WERI-Rb-1 (cell line): ENCODE results near the gene TUG1.

Experiments
- DNase-seq: peaks from one replicate; pipeline ENCODE4 v3.0.0-alpha.2; 2020
- H3K27ac ChIP-seq: fragments of 250-450 bp; sonication (Bioruptor Pico); 2 replicates; pipeline ENCODE4 v1.5.1; 2020; ENCODE audit warnings: mild to moderate bottlenecking, moderate library complexity
- H3K27me3 ChIP-seq: fragments of 250-450 bp; sonication (Bioruptor Pico); 2 replicates; pipeline ENCODE4 v1.5.1; 2021; ENCODE audit warnings: mild to moderate bottlenecking, low read depth, moderate library complexity; ENCODE audit not compliant: insufficient read depth, severe bottlenecking
- H3K36me3 ChIP-seq: fragments of 250-450 bp; sonication (Bioruptor Pico); 2 replicates; pipeline ENCODE4 v1.5.1; 2020; ENCODE audit warnings: mild to moderate bottlenecking, moderate library complexity
- H3K4me3 ChIP-seq: 2 replicates; pipeline ENCODE4 v1.5.1; 2011; ENCODE audit warnings: low read depth, mild to moderate bottlenecking, control low read depth, low read length
- H3K9me3 ChIP-seq: fragments of 250-450 bp; sonication (Bioruptor Pico); 2 replicates; pipeline ENCODE4 v1.5.1; 2021; ENCODE audit warnings: mild to moderate bottlenecking, moderate library complexity; ENCODE audit not compliant: severe bottlenecking
- TF ChIP-seq, protein P1 (sequence below): IDR thresholded peaks from 2 replicates; pipeline ENCODE4 v1.5.1; 2011; ENCODE audit warnings: low read depth, mild to moderate bottlenecking, control low read depth, inconsistent platforms, low read length

Gene TUG1

GRCh38 chr22:30968924-30969531 lies at the start of gene TUG1:
TUG1 (plus strand) TSS chr22:30969265.
- peak within 1 kb of the TSS; percentile 98 for H3K27ac ChIP-seq
- peaks cover 6% of the 10 kb centered on the region for H3K9me3 ChIP-seq
- peak within 1 kb of the TSS; percentile 78 for H3K4me3 ChIP-seq
- no peaks in the 10 kb centered on the region for H3K27me3 ChIP-seq
- DNase-seq: peak; percentile 98
- H3K36me3 ChIP-seq: peaks cover 60% of the 10 kb centered on the region
- TF ChIP-seq, protein P1, sequence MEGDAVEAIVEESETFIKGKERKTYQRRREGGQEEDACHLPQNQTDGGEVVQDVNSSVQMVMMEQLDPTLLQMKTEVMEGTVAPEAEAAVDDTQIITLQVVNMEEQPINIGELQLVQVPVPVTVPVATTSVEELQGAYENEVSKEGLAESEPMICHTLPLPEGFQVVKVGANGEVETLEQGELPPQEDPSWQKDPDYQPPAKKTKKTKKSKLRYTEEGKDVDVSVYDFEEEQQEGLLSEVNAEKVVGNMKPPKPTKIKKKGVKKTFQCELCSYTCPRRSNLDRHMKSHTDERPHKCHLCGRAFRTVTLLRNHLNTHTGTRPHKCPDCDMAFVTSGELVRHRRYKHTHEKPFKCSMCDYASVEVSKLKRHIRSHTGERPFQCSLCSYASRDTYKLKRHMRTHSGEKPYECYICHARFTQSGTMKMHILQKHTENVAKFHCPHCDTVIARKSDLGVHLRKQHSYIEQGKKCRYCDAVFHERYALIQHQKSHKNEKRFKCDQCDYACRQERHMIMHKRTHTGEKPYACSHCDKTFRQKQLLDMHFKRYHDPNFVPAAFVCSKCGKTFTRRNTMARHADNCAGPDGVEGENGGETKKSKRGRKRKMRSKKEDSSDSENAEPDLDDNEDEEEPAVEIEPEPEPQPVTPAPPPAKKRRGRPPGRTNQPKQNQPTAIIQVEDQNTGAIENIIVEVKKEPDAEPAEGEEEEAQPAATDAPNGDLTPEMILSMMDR: no peak

GRCh38 chr22:30919973-30920372 lies 49.1 kb upstream of the TUG1 start:
- TF ChIP-seq, protein P1: no peak
- Histone ChIP-seq H3K9me3 (peaks cover 10% of the 10 kb centered on the region), H3K4me3 (no peak overlapping the region), H3K27ac (no peak overlapping the region), H3K36me3 (peaks cover 13% of the 10 kb centered on the region), H3K27me3 (no peaks in the 10 kb centered on the region)
- DNase-seq: no peak

DNA sequence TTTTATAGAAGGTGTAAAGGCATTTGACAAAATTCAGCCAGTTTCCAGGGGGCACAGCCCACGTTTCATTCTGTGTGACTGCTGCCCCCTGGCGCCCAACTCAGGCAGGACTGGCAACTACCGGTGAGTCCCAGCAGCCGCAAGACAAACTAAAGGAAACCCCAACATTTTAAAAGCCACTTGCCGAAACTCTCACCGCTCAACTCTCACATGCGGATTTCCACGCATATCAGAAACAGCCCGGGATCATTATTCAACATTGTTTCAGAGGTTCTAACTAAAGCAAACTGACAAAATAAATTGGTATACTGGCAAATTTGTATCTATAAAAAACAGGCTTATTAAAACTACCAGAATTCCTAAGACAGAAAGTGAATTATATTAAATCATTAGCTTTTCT lies 48.7 kb upstream of the TUG1 start:
- H3K27ac ChIP-seq: no peak overlapping the region
- TF ChIP-seq, protein P1: peak; percentile 78

DNA sequence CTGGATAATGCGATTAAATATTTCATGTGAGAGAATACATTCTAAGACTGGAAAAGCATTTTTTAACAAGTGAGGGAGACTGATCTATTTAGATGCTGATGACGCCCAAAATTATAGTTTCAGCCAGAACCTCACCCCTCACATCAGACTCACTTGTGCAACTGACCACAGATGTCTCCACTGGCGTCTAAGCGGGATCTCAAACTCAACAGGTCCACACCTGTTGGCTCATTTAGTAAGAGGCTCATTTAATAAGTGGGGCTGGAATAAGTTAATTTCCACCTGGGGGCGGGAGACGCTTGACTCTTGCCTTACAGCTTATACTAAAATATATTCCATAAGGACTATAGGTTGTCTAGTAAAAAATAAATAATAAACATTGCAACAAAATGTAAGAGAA lies 48.0 kb upstream of the TUG1 start:
- Histone ChIP-seq H3K36me3 (peaks cover 21% of the 10 kb centered on the region), H3K27ac (peak overlapping the region; percentile 80), H3K4me3 (peak overlapping the region; percentile 54), H3K27me3 (no peaks in the 10 kb centered on the region), H3K9me3 (peaks cover under 1% of the 10 kb centered on the region)
- peak; percentile 35 for DNase-seq
- TF ChIP-seq, protein P1: no peak

More for the DNA sequence above, 48.7 kb upstream of the TUG1 start:
- H3K36me3 ChIP-seq: peaks cover 14% of the 10 kb centered on the region
- no peaks in the 10 kb centered on the region for H3K27me3 ChIP-seq
- no peak overlapping the region for H3K4me3 ChIP-seq
- DNase-seq: peak; percentile 80
- H3K9me3 ChIP-seq: peaks cover 7% of the 10 kb centered on the region

DNA sequence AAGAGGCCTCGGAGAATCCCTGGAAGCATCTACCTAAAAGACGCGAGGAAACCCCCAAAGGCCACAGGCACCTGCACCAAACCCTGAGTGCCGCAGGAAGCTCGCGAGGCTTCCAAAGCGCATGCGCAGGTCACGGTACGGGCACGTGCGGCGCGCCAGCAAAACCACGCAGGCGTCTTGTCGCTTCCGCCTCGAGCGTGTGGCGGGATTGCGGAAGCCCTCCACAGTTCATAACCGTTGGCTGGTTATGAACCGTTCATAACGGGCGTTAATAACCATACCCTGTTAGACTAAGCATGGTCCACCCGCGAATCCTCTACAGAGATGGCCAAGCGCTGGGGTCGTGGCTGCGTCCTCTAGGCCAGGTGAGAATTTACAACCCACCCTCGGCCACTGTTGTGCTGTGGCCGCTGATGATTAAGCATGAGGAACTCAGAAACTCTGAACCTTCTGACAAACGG lies 46.9 kb upstream of the TUG1 start:
- Histone ChIP-seq H3K27me3 (no peaks in the 10 kb centered on the region), H3K36me3 (peaks cover 30% of the 10 kb centered on the region), H3K27ac (peak overlapping the region; percentile 80), H3K9me3 (no peaks in the 10 kb centered on the region), H3K4me3 (peak overlapping the region; percentile 54)
- peak; percentile 74 for DNase-seq
- TF ChIP-seq, protein P1: no peak
